ENCODE measurements around the gene SEPTIN2. TPM values are rescaled to one million over a fixed set of nuclear protein-coding genes. Genes with fewer than 3 reads are reported as not detected.
"Not testable (repeated sequence)": the region's sequence is repeated elsewhere in the genome, so short reads cannot be mapped to it uniquely, and the experiment has no call there.

SEPTIN2 gene
- total RNA-seq, 1 donor from 2014 or later, result 366 TPM

GRCh38 chr2:241393524-241394196 is 77.9 kb downstream of the SEPTIN2 start:
- no peak for DNase-seq (ENCODE audit: low read depth)
- TF ChIP-seq, protein P1, sequence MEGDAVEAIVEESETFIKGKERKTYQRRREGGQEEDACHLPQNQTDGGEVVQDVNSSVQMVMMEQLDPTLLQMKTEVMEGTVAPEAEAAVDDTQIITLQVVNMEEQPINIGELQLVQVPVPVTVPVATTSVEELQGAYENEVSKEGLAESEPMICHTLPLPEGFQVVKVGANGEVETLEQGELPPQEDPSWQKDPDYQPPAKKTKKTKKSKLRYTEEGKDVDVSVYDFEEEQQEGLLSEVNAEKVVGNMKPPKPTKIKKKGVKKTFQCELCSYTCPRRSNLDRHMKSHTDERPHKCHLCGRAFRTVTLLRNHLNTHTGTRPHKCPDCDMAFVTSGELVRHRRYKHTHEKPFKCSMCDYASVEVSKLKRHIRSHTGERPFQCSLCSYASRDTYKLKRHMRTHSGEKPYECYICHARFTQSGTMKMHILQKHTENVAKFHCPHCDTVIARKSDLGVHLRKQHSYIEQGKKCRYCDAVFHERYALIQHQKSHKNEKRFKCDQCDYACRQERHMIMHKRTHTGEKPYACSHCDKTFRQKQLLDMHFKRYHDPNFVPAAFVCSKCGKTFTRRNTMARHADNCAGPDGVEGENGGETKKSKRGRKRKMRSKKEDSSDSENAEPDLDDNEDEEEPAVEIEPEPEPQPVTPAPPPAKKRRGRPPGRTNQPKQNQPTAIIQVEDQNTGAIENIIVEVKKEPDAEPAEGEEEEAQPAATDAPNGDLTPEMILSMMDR (conservative IDR thresholded peaks at IDR 0.05; ENCODE audit: low read depth, low read length), result no peak
- H3K4me3 ChIP-seq (ENCODE audit: low read depth, low read length), result no peak overlapping the region

DNA sequence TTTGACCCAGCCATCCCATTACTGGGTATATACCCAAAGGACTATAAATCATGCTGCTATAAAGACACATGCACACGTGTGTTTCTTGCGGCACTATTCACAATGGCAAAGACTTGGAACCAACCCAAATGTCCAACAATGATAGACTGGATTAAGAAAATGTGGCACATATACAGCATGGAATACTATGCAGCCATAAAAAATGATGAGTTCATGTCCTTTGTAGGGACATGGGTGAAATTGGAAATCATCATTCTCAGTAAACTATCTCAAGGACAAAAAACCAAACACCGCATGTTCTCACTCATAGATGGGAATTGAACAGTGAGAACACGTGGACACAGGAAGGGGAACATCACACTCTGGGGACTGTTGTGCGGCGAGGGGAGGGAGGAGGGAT is 81.1 kb downstream of the SEPTIN2 start:
- H3K4me3 ChIP-seq (ENCODE audit: low read depth, low read length); DNase-seq (ENCODE audit: low read depth): not testable (repeated sequence)

- no peak overlapping the region for H3K4me3 ChIP-seq (ENCODE audit: low read depth, low read length)
- TF ChIP-seq, protein P1 (conservative IDR thresholded peaks at IDR 0.05; ENCODE audit: low read depth, low read length), result no peak
- DNase-seq (ENCODE audit: low read depth), result no peak
These were observed 84.5 kb downstream of the SEPTIN2 start for GRCh38 chr2:241399941-241400922.

Other genes with a start within 250 kb of the SEPTIN2 start
- 9.7 and 33.8 TPM in 2 replicates for gene MTERF4, start 213.6 kb upstream of the SEPTIN2 start, total RNA-seq
- 10.0 and 15.5 TPM in 2 replicates for gene PASK, start 166.5 kb upstream of the SEPTIN2 start, total RNA-seq
- gene PPP1R7, start 165.5 kb upstream of the SEPTIN2 start, total RNA-seq, result 57.7 and 75.6 TPM in 2 replicates
- 1.2 and 2.8 TPM in 2 replicates for gene ANO7, start 127.2 kb upstream of the SEPTIN2 start, total RNA-seq
- gene HDLBP, start 253 bp upstream of the SEPTIN2 start, total RNA-seq, result 326 and 374 TPM in 2 replicates
- 34.2 and 43.3 TPM in 2 replicates for gene FARP2, start 40.4 kb downstream of the SEPTIN2 start, total RNA-seq
- 256 and 264 TPM in 2 replicates for gene STK25, start 192.7 kb downstream of the SEPTIN2 start, total RNA-seq
- gene BOK, start 242.8 kb downstream of the SEPTIN2 start, total RNA-seq, result 76.7 and 83.3 TPM in 2 replicates

All from epithelial cell of proximal tubule (primary cell).